Retinal pigment epithelial cell (primary cell): Measurements from ENCODE around the gene GMNN.
"Not testable (repeated sequence)": the region's sequence is repeated elsewhere in the genome, so short reads cannot be mapped to it uniquely, and the experiment has no call there.

Source experiments
- DNase-seq: peaks from one replicate; pipeline ENCODE4 v3.0.0-alpha.2; 2010; ENCODE audit warnings: low read depth
- H3K4me3 ChIP-seq: 2 replicates; pipeline ENCODE4 v1.5.1; 2011; ENCODE audit warnings: mild to moderate bottlenecking, low read length, control low read depth, moderate library complexity
- TF ChIP-seq, protein P1 (sequence below): conservative IDR thresholded peaks from 2 replicates; pipeline ENCODE4 v1.5.1; 2011; ENCODE audit warnings: low read depth, low read length, control low read depth, inconsistent platforms

Gene GMNN

DNA sequence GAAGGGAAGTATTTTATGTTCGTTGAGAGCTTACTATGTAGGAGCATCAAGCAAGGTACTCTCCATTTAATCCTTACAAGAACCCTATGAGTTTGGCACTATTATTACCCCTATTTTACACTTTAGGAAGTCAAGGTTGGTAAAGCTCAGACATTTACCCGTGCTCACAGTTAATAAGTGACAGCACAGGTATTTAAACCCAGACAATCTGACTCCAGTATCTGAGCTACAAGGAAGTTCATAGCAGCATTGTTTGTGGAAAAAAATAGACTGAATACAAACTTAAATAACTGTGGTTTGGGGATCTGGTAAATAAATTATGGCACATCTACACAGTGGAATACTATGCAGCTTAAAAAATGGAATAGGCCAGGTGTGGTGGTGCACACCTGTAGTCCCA lies 21.2 kb upstream of the GMNN start:
- TF ChIP-seq, protein P1, sequence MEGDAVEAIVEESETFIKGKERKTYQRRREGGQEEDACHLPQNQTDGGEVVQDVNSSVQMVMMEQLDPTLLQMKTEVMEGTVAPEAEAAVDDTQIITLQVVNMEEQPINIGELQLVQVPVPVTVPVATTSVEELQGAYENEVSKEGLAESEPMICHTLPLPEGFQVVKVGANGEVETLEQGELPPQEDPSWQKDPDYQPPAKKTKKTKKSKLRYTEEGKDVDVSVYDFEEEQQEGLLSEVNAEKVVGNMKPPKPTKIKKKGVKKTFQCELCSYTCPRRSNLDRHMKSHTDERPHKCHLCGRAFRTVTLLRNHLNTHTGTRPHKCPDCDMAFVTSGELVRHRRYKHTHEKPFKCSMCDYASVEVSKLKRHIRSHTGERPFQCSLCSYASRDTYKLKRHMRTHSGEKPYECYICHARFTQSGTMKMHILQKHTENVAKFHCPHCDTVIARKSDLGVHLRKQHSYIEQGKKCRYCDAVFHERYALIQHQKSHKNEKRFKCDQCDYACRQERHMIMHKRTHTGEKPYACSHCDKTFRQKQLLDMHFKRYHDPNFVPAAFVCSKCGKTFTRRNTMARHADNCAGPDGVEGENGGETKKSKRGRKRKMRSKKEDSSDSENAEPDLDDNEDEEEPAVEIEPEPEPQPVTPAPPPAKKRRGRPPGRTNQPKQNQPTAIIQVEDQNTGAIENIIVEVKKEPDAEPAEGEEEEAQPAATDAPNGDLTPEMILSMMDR, result no peak
- no peak for DNase-seq
- H3K4me3 ChIP-seq, result no peak overlapping the region

- not testable (repeated sequence) for H3K4me3 ChIP-seq, DNase-seq
Measured at GRCh38 chr6:24754378-24754777, 20.4 kb upstream of the GMNN start.

DNA sequence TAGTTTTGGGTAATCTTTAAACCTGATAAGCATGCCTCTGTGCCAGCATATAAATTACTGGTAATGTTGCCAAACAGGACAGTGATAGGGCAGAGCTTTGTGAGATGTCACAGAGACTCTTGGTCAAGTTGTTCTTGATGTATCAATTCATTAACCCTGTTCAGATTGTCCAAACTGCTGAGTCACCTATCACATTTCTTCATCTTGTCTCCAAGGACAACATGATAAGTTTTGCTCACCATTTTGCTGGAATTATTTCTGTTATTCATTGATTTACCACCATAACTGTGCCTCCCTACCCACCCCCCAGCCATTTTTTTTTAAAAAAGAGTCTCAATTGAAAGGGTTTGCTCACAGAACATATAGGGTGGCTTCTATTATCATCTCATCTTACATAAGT lies 19.5 kb upstream of the GMNN start:
- DNase-seq, result no peak
- no peak overlapping the region for H3K4me3 ChIP-seq
- TF ChIP-seq, protein P1, result no peak

DNA sequence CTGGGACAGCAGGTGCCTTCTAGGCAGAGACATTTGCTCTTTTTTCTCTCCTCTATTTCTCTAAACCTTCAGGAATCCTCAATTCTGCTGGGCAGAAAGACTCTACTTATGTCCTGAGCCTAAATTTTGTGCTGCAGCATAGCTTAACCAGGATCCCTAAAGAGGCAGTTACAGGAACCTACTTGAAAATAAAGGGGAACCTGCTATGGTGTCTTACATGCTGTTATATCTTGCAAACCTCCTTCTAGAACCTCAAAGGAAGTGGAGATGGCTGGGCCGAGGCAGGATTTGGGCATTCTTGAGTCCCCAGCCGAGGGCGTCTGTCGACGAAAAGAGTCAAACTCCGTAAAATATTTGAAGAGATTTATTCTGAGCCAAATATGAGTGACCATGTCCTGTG lies 17.1 kb upstream of the GMNN start:
- no peak overlapping the region for H3K4me3 ChIP-seq
- TF ChIP-seq, protein P1, result no peak
- no peak for DNase-seq

DNA sequence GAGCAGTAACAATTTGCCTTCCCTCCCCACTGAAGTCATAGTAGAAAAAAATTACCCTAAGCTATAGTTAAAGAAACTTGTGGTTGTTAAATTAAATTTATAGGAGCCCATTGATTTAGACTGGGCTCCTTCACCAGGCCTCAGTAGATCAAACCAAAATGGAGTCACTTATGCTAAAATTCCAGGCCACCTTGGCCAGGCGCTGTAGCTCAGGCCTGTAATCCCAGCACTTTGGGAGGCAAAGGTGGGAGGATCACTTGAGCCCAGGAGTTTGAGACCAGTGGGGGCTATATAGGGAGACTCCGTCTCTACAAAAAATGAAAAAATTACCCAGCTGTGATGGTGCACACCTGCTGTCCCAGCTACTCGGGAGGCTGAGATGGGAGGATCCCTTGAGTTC lies 15.0 kb upstream of the GMNN start:
- DNase-seq, result no peak
- TF ChIP-seq, protein P1, result no peak

DNA sequence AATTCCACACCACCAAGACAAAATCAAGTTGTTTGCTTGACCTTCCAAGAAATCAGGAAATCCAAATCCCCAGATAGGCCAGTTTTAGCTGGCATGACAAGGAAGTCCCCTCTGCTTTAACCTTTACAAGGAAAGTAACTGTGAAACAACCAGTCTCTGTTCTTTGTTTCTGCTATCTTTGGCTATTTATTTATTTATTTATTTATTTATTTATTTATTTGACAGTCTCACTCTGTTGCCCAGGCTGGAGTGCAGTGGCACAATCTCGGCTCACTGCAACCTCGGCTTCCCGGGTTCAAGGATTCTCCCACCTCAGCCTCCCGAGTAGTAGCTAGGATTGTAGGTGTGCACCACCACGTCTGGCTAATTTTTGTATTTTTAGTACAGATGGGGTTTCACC lies 14.5 kb upstream of the GMNN start:
- TF ChIP-seq, protein P1, result no peak

More for the DNA sequence above, 15.0 kb upstream of the GMNN start:
- no peak overlapping the region for H3K4me3 ChIP-seq

GRCh38 chr6:24761193-24761835 lies 13.4 kb upstream of the GMNN start:
- TF ChIP-seq, protein P1, result no peak
- H3K4me3 ChIP-seq, result no peak overlapping the region
- no peak for DNase-seq

More for the DNA sequence above, 14.5 kb upstream of the GMNN start:
- H3K4me3 ChIP-seq, result no peak overlapping the region
- DNase-seq, result no peak

DNA sequence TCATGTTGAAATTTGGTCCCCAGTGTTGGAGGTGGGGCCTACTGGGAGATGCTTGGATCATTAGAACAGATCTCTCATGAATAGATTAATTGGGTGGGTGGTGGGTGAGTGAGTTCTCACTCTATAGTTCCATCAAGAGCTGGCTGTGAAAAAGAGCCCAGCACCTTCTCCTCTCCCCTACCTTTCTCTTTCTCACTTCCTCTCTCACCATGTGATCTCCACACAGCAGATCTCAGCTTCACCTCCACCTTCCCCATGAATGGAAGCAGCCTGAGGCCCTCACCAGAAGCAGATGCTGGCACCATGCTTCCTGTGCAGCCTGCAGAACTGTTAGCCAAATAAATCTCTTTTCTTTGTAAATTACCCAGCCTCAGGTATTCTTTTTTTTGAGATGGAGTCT lies 12.9 kb upstream of the GMNN start:
- no peak overlapping the region for H3K4me3 ChIP-seq
- DNase-seq, result no peak
- TF ChIP-seq, protein P1, result no peak
